ENCODE results near the gene GORAB.

The GORAB gene

GRCh38 chr1:170518185-170518834 is 13.7 kb upstream of the GORAB start:
- H3K9me3 ChIP-seq (replicated peaks; ENCODE audit: low read length), result no peaks in the 10 kb centered on the region
- H3K4me2 ChIP-seq (ENCODE audit: low read length), result no peak overlapping the region
- H3K27me3 ChIP-seq (ENCODE audit: control insufficient read depth, insufficient read depth, low read length), result no peaks in the 10 kb centered on the region
- H3K4me1 ChIP-seq (ENCODE audit: control insufficient read depth, insufficient read depth, low read length), result peaks cover 11% of the 10 kb centered on the region
- H3K36me3 ChIP-seq (ENCODE audit: insufficient read depth, low read length), result no peaks in the 10 kb centered on the region
- H3K4me3 ChIP-seq (ENCODE audit: low read length), result no peak overlapping the region
- H3K9ac ChIP-seq (ENCODE audit: low read depth, low read length), result no peak overlapping the region

- H3K27me3 ChIP-seq (ENCODE audit: control insufficient read depth, insufficient read depth, low read length), result no peaks in the 10 kb centered on the region
- H3K4me2 ChIP-seq (ENCODE audit: low read length), result no peak overlapping the region
- peaks cover 11% of the 10 kb centered on the region for H3K4me1 ChIP-seq (ENCODE audit: control insufficient read depth, insufficient read depth, low read length)
- no peaks in the 10 kb centered on the region for H3K36me3 ChIP-seq (ENCODE audit: insufficient read depth, low read length)
- H3K9me3 ChIP-seq (replicated peaks; ENCODE audit: low read length), result no peaks in the 10 kb centered on the region
- no peak overlapping the region for H3K4me3 ChIP-seq (ENCODE audit: low read length)
- no peak overlapping the region for H3K9ac ChIP-seq (ENCODE audit: low read depth, low read length)
These were observed 13.0 kb upstream of the GORAB start for GRCh38 chr1:170518965-170519364.

GRCh38 chr1:170520601-170521000 is 11.4 kb upstream of the GORAB start:
- H3K4me1 ChIP-seq (ENCODE audit: control insufficient read depth, insufficient read depth, low read length), result peaks cover 11% of the 10 kb centered on the region
- H3K9ac ChIP-seq (ENCODE audit: low read depth, low read length), result no peak overlapping the region
- no peaks in the 10 kb centered on the region for H3K9me3 ChIP-seq (replicated peaks; ENCODE audit: low read length)
- H3K4me2 ChIP-seq (ENCODE audit: low read length), result no peak overlapping the region
- H3K36me3 ChIP-seq (ENCODE audit: insufficient read depth, low read length), result no peaks in the 10 kb centered on the region
- H3K27me3 ChIP-seq (ENCODE audit: control insufficient read depth, insufficient read depth, low read length), result no peaks in the 10 kb centered on the region
- H3K4me3 ChIP-seq (ENCODE audit: low read length), result no peak overlapping the region

- Histone ChIP-seq H3K4me1 (ENCODE audit: control insufficient read depth, insufficient read depth, low read length) (peaks cover 11% of the 10 kb centered on the region), H3K9me3 (replicated peaks; ENCODE audit: low read length) (no peaks in the 10 kb centered on the region), H3K27me3 (ENCODE audit: control insufficient read depth, insufficient read depth, low read length) (no peaks in the 10 kb centered on the region), H3K36me3 (ENCODE audit: insufficient read depth, low read length) (no peaks in the 10 kb centered on the region), H3K9ac (ENCODE audit: low read depth, low read length) (no peak overlapping the region), H3K4me3 (ENCODE audit: low read length) (no peak overlapping the region), H3K4me2 (ENCODE audit: low read length) (no peak overlapping the region)
These were observed 10.1 kb upstream of the GORAB start for GRCh38 chr1:170521818-170522217.

- Histone ChIP-seq H3K27me3 (ENCODE audit: control insufficient read depth, insufficient read depth, low read length) (no peaks in the 10 kb centered on the region), H3K36me3 (ENCODE audit: insufficient read depth, low read length) (no peaks in the 10 kb centered on the region), H3K9ac (ENCODE audit: low read depth, low read length) (peak overlapping the region; percentile 94), H3K4me3 (ENCODE audit: low read length) (peak overlapping the region; percentile 80), H3K9me3 (replicated peaks; ENCODE audit: low read length) (no peaks in the 10 kb centered on the region), H3K4me2 (ENCODE audit: low read length) (peak overlapping the region; percentile 84), H3K4me1 (ENCODE audit: control insufficient read depth, insufficient read depth, low read length) (peaks cover 5% of the 10 kb centered on the region)
These were observed 801 bp upstream of the GORAB start for GRCh38 chr1:170530972-170531757.

GRCh38 chr1:170533298-170533697 is 1.3 kb downstream of the GORAB start:
- H3K9me3 ChIP-seq (replicated peaks; ENCODE audit: low read length), result no peaks in the 10 kb centered on the region
- H3K36me3 ChIP-seq (ENCODE audit: insufficient read depth, low read length), result no peaks in the 10 kb centered on the region
- H3K4me1 ChIP-seq (ENCODE audit: control insufficient read depth, insufficient read depth, low read length), result peaks cover 19% of the 10 kb centered on the region
- no peaks in the 10 kb centered on the region for H3K27me3 ChIP-seq (ENCODE audit: control insufficient read depth, insufficient read depth, low read length)
- peak overlapping the region; percentile 80 for H3K4me3 ChIP-seq (ENCODE audit: low read length)
- peak overlapping the region; percentile 94 for H3K9ac ChIP-seq (ENCODE audit: low read depth, low read length)
- peak overlapping the region; percentile 84 for H3K4me2 ChIP-seq (ENCODE audit: low read length)

- H3K9me3 ChIP-seq (replicated peaks; ENCODE audit: low read length), result no peaks in the 10 kb centered on the region
These were observed 2.7 kb downstream of the GORAB start for GRCh38 chr1:170534626-170535147.

GRCh38 chr1:170535418-170535817 is 3.5 kb downstream of the GORAB start:
- no peak overlapping the region for H3K4me2 ChIP-seq (ENCODE audit: low read length)
- no peaks in the 10 kb centered on the region for H3K9me3 ChIP-seq (replicated peaks; ENCODE audit: low read length)
- H3K27me3 ChIP-seq (ENCODE audit: control insufficient read depth, insufficient read depth, low read length), result no peaks in the 10 kb centered on the region
- H3K9ac ChIP-seq (ENCODE audit: low read depth, low read length), result no peak overlapping the region
- H3K4me1 ChIP-seq (ENCODE audit: control insufficient read depth, insufficient read depth, low read length), result peaks cover 23% of the 10 kb centered on the region
- H3K36me3 ChIP-seq (ENCODE audit: insufficient read depth, low read length), result peaks cover 14% of the 10 kb centered on the region
- no peak overlapping the region for H3K4me3 ChIP-seq (ENCODE audit: low read length)

More at GRCh38 chr1:170534626-170535147, 2.7 kb downstream of the GORAB start:
- Histone ChIP-seq H3K4me3 (ENCODE audit: low read length) (no peak overlapping the region), H3K27me3 (ENCODE audit: control insufficient read depth, insufficient read depth, low read length) (no peaks in the 10 kb centered on the region), H3K4me1 (ENCODE audit: control insufficient read depth, insufficient read depth, low read length) (peaks cover 23% of the 10 kb centered on the region), H3K9ac (ENCODE audit: low read depth, low read length) (no peak overlapping the region), H3K36me3 (ENCODE audit: insufficient read depth, low read length) (peaks cover 9% of the 10 kb centered on the region), H3K4me2 (ENCODE audit: low read length) (no peak overlapping the region)

- H3K9me3 ChIP-seq (replicated peaks; ENCODE audit: low read length), result no peaks in the 10 kb centered on the region
- H3K4me1 ChIP-seq (ENCODE audit: control insufficient read depth, insufficient read depth, low read length), result peaks cover 23% of the 10 kb centered on the region
- H3K36me3 ChIP-seq (ENCODE audit: insufficient read depth, low read length), result peaks cover 27% of the 10 kb centered on the region
- no peak overlapping the region for H3K4me3 ChIP-seq (ENCODE audit: low read length)
- H3K9ac ChIP-seq (ENCODE audit: low read depth, low read length), result no peak overlapping the region
- H3K4me2 ChIP-seq (ENCODE audit: low read length), result no peak overlapping the region
- no peaks in the 10 kb centered on the region for H3K27me3 ChIP-seq (ENCODE audit: control insufficient read depth, insufficient read depth, low read length)
These were observed 5.1 kb downstream of the GORAB start for GRCh38 chr1:170536924-170537551.

GRCh38 chr1:170537798-170538503 is 6.0 kb downstream of the GORAB start:
- peaks cover 36% of the 10 kb centered on the region for H3K36me3 ChIP-seq (ENCODE audit: insufficient read depth, low read length)
- H3K4me3 ChIP-seq (ENCODE audit: low read length), result no peak overlapping the region
- peaks cover 23% of the 10 kb centered on the region for H3K4me1 ChIP-seq (ENCODE audit: control insufficient read depth, insufficient read depth, low read length)
- no peaks in the 10 kb centered on the region for H3K9me3 ChIP-seq (replicated peaks; ENCODE audit: low read length)
- H3K4me2 ChIP-seq (ENCODE audit: low read length), result peak overlapping the region; percentile 58
- H3K9ac ChIP-seq (ENCODE audit: low read depth, low read length), result peak overlapping the region; percentile 44
- no peaks in the 10 kb centered on the region for H3K27me3 ChIP-seq (ENCODE audit: control insufficient read depth, insufficient read depth, low read length)

GRCh38 chr1:170538687-170539086 is 6.7 kb downstream of the GORAB start:
- Histone ChIP-seq H3K9ac (ENCODE audit: low read depth, low read length) (no peak overlapping the region), H3K9me3 (replicated peaks; ENCODE audit: low read length) (no peaks in the 10 kb centered on the region), H3K4me3 (ENCODE audit: low read length) (no peak overlapping the region), H3K4me1 (ENCODE audit: control insufficient read depth, insufficient read depth, low read length) (peaks cover 19% of the 10 kb centered on the region), H3K4me2 (ENCODE audit: low read length) (peak overlapping the region; percentile 9), H3K27me3 (ENCODE audit: control insufficient read depth, insufficient read depth, low read length) (no peaks in the 10 kb centered on the region), H3K36me3 (ENCODE audit: insufficient read depth, low read length) (peaks cover 43% of the 10 kb centered on the region)
